Trophoblast cell (in vitro differentiated cells and primary cell): ENCODE data around the gene HMOX2.

Experiments
- DNase-seq, 2 donors: peaks; one replicate each; pipeline ENCODE4 v3.0.0-alpha.2; 2016
- H2AFZ ChIP-seq: 2 replicates; pipeline ENCODE4 v1.6.1; 2013; ENCODE audit warnings: low read length, moderate library complexity, mild to moderate bottlenecking; ENCODE audit not compliant: insufficient read depth, poor library complexity
- H2AK5ac ChIP-seq: 2 replicates; pipeline ENCODE4 v1.6.1; 2013; ENCODE audit warnings: mild to moderate bottlenecking, low read length
- H2BK120ac ChIP-seq: 2 replicates; pipeline ENCODE4 v1.6.1; 2013; ENCODE audit warnings: low read length, mild to moderate bottlenecking, moderate library complexity; ENCODE audit not compliant: insufficient read depth, poor library complexity
- H2BK12ac ChIP-seq: 2 replicates; pipeline ENCODE4 v1.6.1; 2013; ENCODE audit warnings: mild to moderate bottlenecking, low read length, moderate library complexity
- H2BK5ac ChIP-seq: 2 replicates; pipeline ENCODE4 v1.6.1; 2013; ENCODE audit warnings: low read length, low read depth, moderate library complexity, mild to moderate bottlenecking; ENCODE audit not compliant: poor library complexity
- H3K14ac ChIP-seq: 2 replicates; pipeline ENCODE4 v1.6.1; 2013; ENCODE audit warnings: mild to moderate bottlenecking, low read length
- H3K18ac ChIP-seq: 2 replicates; pipeline ENCODE4 v1.6.1; 2013; ENCODE audit warnings: mild to moderate bottlenecking, low read length
- H3K23ac ChIP-seq: 2 replicates; pipeline ENCODE4 v1.6.1; 2013; ENCODE audit warnings: low read length
- H3K27ac ChIP-seq: 2 replicates; pipeline ENCODE4 v1.5.1; 2013; ENCODE audit warnings: low read depth, mild to moderate bottlenecking, inconsistent platforms, low read length, moderate library complexity
- H3K27me3 ChIP-seq: 2 replicates; pipeline ENCODE4 v1.6.1; 2013; ENCODE audit warnings: inconsistent platforms, mild to moderate bottlenecking, low read length, moderate library complexity; ENCODE audit not compliant: insufficient read depth
- H3K36me3 ChIP-seq, 2 experiments: 1 replicate in 1 of 2; 2 replicates in 1 of 2; pipeline ENCODE4 v1.6.1; 2013; ENCODE audit warnings: low read length in 2 of 2, mild to moderate bottlenecking in 2 of 2, moderate library complexity in 1 of 2; ENCODE audit not compliant: insufficient read depth in 2 of 2, control insufficient read depth in 1 of 2
- H3K4ac ChIP-seq: 2 replicates; pipeline ENCODE4 v1.6.1; 2013; ENCODE audit warnings: low read depth, mild to moderate bottlenecking, low read length, moderate library complexity
- H3K4me1 ChIP-seq, 2 experiments: 1 replicate in 1 of 2; 2 replicates in 1 of 2; pipeline ENCODE4 v1.6.1; 2013; ENCODE audit warnings: low read length in 2 of 2, mild to moderate bottlenecking in 2 of 2, moderate library complexity in 1 of 2; ENCODE audit not compliant: insufficient read depth in 2 of 2, control insufficient read depth in 1 of 2
- H3K4me2 ChIP-seq: 2 replicates; pipeline ENCODE4 v1.6.1; 2013; ENCODE audit warnings: inconsistent platforms, mild to moderate bottlenecking, low read length, moderate library complexity
- H3K4me3 ChIP-seq: 2 replicates; pipeline ENCODE4 v1.5.1; 2013; ENCODE audit warnings: mild to moderate bottlenecking, low read depth, low read length, inconsistent platforms
- H3K79me1 ChIP-seq: one replicate; pipeline ENCODE4 v1.6.1; 2013; ENCODE audit warnings: low read length
- H3K79me2 ChIP-seq: 2 replicates; pipeline ENCODE4 v1.6.1; 2013; ENCODE audit warnings: low read length, mild to moderate bottlenecking; ENCODE audit not compliant: control insufficient read depth, insufficient read depth, poor library complexity
- H3K9ac ChIP-seq: 2 replicates; pipeline ENCODE4 v1.6.1; 2013; ENCODE audit warnings: mild to moderate bottlenecking, low read length
- H3K9me3 ChIP-seq: 2 replicates; pipeline ENCODE4 v1.6.1; 2013; ENCODE audit warnings: low read depth, mild to moderate bottlenecking, control low read depth, inconsistent platforms, low read length; ENCODE audit not compliant: insufficient read depth
- H4K12ac ChIP-seq: 2 replicates; pipeline ENCODE4 v1.6.1; 2013; ENCODE audit warnings: low read depth, mild to moderate bottlenecking, low read length, moderate library complexity
- H4K8ac ChIP-seq: 2 replicates; pipeline ENCODE4 v1.6.1; 2013; ENCODE audit warnings: low read depth, mild to moderate bottlenecking, low read length, moderate library complexity
- H4K91ac ChIP-seq: one replicate; pipeline ENCODE4 v1.6.1; 2013; ENCODE audit warnings: low read depth, mild to moderate bottlenecking, low read length, moderate library complexity
- WGBS: extraction: QIAGEN DNeasy Blood & Tissue Kit; methylation state at CpG from one replicate; pipeline ENCODE4 v1.1.7; 2013; ENCODE audit warnings: missing lambda C conversion rate; ENCODE audit not compliant: insufficient read length, insufficient coverage; ENCODE audit errors: extremely low coverage; 5-methylcytosine and 5-hydroxymethylcytosine counted together

The HMOX2 gene

GRCh38 chr16:4465977-4466779, 10.0 kb upstream of the HMOX2 start:
- no peak overlapping the region for H3K4ac ChIP-seq
- no peak overlapping the region for H2BK5ac ChIP-seq
- H2AK5ac ChIP-seq, result no peak overlapping the region
- DNase-seq, result no peak
- H3K27ac ChIP-seq, result no peak overlapping the region
- no peak overlapping the region for H3K9ac ChIP-seq
- peaks cover 4% of the 10 kb centered on the region for H3K79me1 ChIP-seq
- H3K9me3 ChIP-seq, result peaks cover 2% of the 10 kb centered on the region
- peaks cover 8 to 19% of the 10 kb centered on the region in 2 experiments for H3K4me1 ChIP-seq
- no peak overlapping the region for H3K23ac ChIP-seq
- no peak overlapping the region for H4K8ac ChIP-seq
- no peak overlapping the region for H2AFZ ChIP-seq
- H3K79me2 ChIP-seq, result no peaks in the 10 kb centered on the region
- no peak overlapping the region for H2BK120ac ChIP-seq
- peak overlapping the region; percentile 46 for H3K18ac ChIP-seq
- no peak overlapping the region for H4K12ac ChIP-seq
- no peak overlapping the region for H2BK12ac ChIP-seq
- H3K4me2 ChIP-seq, result no peak overlapping the region
- H3K4me3 ChIP-seq, result no peak overlapping the region
- H3K27me3 ChIP-seq, result no peaks in the 10 kb centered on the region
- no peak overlapping the region for H4K91ac ChIP-seq
- H3K14ac ChIP-seq, result no peak overlapping the region
- no CpG with 5 or more reads among the region's 32 CpGs for WGBS
- peaks cover 54 to 60% of the 10 kb centered on the region in 2 experiments for H3K36me3 ChIP-seq

GRCh38 chr16:4467916-4468315, 8.3 kb upstream of the HMOX2 start:
- H4K8ac ChIP-seq, result no peak overlapping the region
- H2BK5ac ChIP-seq, result no peak overlapping the region
- H3K79me2 ChIP-seq, result no peaks in the 10 kb centered on the region
- H4K91ac ChIP-seq, result no peak overlapping the region
- H3K4me3 ChIP-seq, result no peak overlapping the region
- H3K79me1 ChIP-seq, result peaks cover 4% of the 10 kb centered on the region
- no peak overlapping the region for H4K12ac ChIP-seq
- DNase-seq, result peak; percentile 77 to 91
- no peak overlapping the region for H2AFZ ChIP-seq
- peaks cover 44 to 52% of the 10 kb centered on the region in 2 experiments for H3K36me3 ChIP-seq
- H3K27me3 ChIP-seq, result no peaks in the 10 kb centered on the region
- H3K14ac ChIP-seq, result no peak overlapping the region
- H3K9me3 ChIP-seq, result peaks cover 2% of the 10 kb centered on the region
- H3K4ac ChIP-seq, result no peak overlapping the region
- WGBS, result no CpG with 5 or more reads among the region's 16 CpGs
- H3K4me2 ChIP-seq, result no peak overlapping the region
- no peak overlapping the region for H3K23ac ChIP-seq
- no peak overlapping the region for H2AK5ac ChIP-seq
- no peak overlapping the region for H3K27ac ChIP-seq
- H3K4me1 ChIP-seq, result peaks cover 8 to 19% of the 10 kb centered on the region in 2 experiments
- no peak overlapping the region for H3K9ac ChIP-seq
- no peak overlapping the region for H2BK12ac ChIP-seq
- no peak overlapping the region for H3K18ac ChIP-seq
- no peak overlapping the region for H2BK120ac ChIP-seq

- H3K14ac ChIP-seq, result no peak overlapping the region
- WGBS, result no CpG with 5 or more reads among the region's 10 CpGs
- no peak overlapping the region for H3K4me3 ChIP-seq
- peaks cover 4% of the 10 kb centered on the region for H3K79me2 ChIP-seq
- no peaks in the 10 kb centered on the region for H3K9me3 ChIP-seq
- DNase-seq, result peak in 1 of 2 donors; percentile 19
- H3K27me3 ChIP-seq, result no peaks in the 10 kb centered on the region
- H2AK5ac ChIP-seq, result no peak overlapping the region
- no peak overlapping the region for H2BK12ac ChIP-seq
- H2AFZ ChIP-seq, result no peak overlapping the region
- H4K8ac ChIP-seq, result no peak overlapping the region
- no peak overlapping the region for H2BK120ac ChIP-seq
- no peak overlapping the region for H3K4ac ChIP-seq
- H4K91ac ChIP-seq, result no peak overlapping the region
- H3K4me2 ChIP-seq, result no peak overlapping the region
- H4K12ac ChIP-seq, result no peak overlapping the region
- no peak overlapping the region for H3K18ac ChIP-seq
- H3K36me3 ChIP-seq, result peaks cover 37 to 42% of the 10 kb centered on the region in 2 experiments
- H3K27ac ChIP-seq, result no peak overlapping the region
- no peak overlapping the region for H3K9ac ChIP-seq
- H3K4me1 ChIP-seq, result peaks cover 2 to 12% of the 10 kb centered on the region in 2 experiments
- no peak overlapping the region for H3K23ac ChIP-seq
- H2BK5ac ChIP-seq, result no peak overlapping the region
- peaks cover 3% of the 10 kb centered on the region for H3K79me1 ChIP-seq
These were observed 7.2 kb upstream of the HMOX2 start for GRCh38 chr16:4468972-4469371.

- no peak overlapping the region for H3K27ac ChIP-seq
- H3K79me1 ChIP-seq, result peaks cover 12% of the 10 kb centered on the region
- no peak overlapping the region for H4K12ac ChIP-seq
- H2AK5ac ChIP-seq, result no peak overlapping the region
- H2BK12ac ChIP-seq, result no peak overlapping the region
- no peak overlapping the region for H4K91ac ChIP-seq
- peaks cover 3% of the 10 kb centered on the region for H3K9me3 ChIP-seq
- H3K14ac ChIP-seq, result no peak overlapping the region
- peaks cover 14% of the 10 kb centered on the region for H3K79me2 ChIP-seq
- no CpG with 5 or more reads among the region's 5 CpGs for WGBS
- H3K23ac ChIP-seq, result no peak overlapping the region
- H3K36me3 ChIP-seq, result peaks cover 19 to 22% of the 10 kb centered on the region in 2 experiments
- DNase-seq, result no peak
- H3K4me3 ChIP-seq, result no peak overlapping the region
- H3K4ac ChIP-seq, result peak overlapping the region; percentile 28
- no peak overlapping the region for H3K18ac ChIP-seq
- H3K4me2 ChIP-seq, result no peak overlapping the region
- H3K9ac ChIP-seq, result no peak overlapping the region
- no peak overlapping the region for H2AFZ ChIP-seq
- no peak overlapping the region for H2BK120ac ChIP-seq
- H3K27me3 ChIP-seq, result no peaks in the 10 kb centered on the region
- H2BK5ac ChIP-seq, result no peak overlapping the region
- no peak overlapping the region for H4K8ac ChIP-seq
- H3K4me1 ChIP-seq, result peaks cover 6% of the 10 kb centered on the region in 2 experiments
These were observed 4.3 kb upstream of the HMOX2 start for GRCh38 chr16:4471869-4472268.
